Measurements from ENCODE around the gene NANS. TPM values are rescaled to one million over a fixed set of nuclear protein-coding genes. Genes with fewer than 3 reads are reported as not detected.
"Not testable (repeated sequence)": the region's sequence is repeated elsewhere in the genome, so short reads cannot be mapped to it uniquely, and the experiment has no call there.

The NANS gene
- polyA plus RNA-seq, 3 donors: 39.6 to 41.2 (median 41.1) TPM

DNA sequence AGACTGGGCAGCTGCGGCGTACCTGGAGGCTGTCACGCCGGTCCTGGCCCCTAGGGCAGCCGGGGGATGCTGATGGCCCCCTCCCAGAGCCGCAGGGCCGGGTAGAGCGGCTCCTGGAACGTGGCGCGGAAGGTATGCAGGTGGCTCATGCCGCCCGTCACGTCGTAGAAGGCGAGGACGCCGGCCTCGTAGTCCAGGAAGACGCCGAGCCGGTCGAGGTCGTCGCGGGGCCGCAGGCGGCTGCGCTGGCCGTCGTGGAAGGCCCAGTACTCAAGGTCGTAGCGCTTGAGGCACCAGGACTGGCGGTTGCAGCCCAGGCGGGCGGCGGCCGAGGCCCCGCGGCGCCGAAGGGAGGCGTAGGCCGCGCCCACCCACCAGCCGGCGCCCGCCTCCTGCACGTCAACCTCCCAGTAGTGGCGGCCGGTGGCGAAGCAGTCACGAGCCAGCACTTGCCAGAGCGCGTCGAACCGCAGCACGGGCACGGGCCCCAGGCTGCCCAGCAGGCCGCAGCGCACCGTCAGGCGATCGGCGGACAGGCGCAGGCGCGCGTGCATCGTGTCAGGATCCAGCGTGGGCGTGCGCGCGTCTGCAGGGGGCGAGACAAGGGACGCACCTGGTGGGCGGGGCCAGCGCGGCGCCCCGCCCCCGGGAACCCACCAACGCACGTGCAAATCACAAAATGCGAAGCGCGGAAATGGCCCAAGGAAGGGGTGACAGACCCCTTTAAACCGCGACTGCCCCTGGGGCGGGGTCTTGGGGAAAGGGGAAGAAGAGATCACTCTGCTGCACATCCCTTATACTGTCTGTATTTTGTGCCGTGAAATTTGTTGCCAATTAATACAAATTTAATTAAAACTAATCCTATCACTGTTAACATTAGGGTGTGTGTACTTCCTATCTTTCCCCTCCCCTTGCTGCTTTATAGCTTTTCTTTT, 31.2 kb downstream of the NANS start:
- peak in 10 of 11 donors; percentile 27 to 65 (median 50) for DNase-seq (ENCODE audit: extremely low read depth in 1 of 11, low read depth in 9 of 11, low spot score in 4 of 11)

DNA sequence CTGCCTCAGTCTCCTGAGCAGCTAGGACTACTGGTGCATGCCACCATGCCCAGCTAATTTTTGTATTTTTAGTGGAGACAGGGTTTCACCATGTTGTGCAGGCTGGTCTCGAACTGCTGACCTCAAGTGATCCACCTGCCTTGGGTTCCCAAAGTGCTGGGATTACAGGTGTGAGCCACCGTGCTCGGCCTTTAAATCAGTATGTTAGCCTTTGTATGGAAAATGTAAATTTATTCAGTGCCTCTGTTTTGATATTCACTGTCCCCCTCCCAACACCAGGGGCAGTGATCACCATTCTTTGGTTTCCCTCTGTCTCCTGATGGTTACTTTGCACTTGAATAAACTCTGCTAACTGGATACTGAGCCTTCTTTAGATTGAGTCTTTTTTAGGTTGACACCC, 34.1 kb downstream of the NANS start:
- not testable (repeated sequence) for DNase-seq (ENCODE audit: extremely low read depth in 1 of 11, low read depth in 9 of 11, low spot score in 4 of 11)

- no peak for DNase-seq (ENCODE audit: extremely low read depth in 1 of 11, low read depth in 9 of 11, low spot score in 4 of 11)
These were observed 35.4 kb downstream of the NANS start for GRCh38 chr9:98091735-98092612.

DNA sequence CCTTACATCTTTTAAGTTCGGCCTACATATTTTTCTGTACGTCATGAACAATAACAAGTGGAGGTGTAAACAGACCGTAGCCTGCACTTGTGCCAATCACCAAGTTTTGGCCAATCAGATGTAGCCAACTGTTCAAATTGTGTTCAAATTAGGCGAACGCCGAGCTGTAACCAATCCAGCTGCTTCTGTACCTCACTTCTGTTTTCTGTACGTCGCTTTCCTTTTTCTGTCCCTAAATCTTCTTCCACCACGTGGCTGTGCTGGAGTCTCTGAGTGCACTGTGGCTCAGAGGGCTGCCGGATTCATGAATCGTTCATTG, 36.0 kb downstream of the NANS start:
- no peak for DNase-seq (ENCODE audit: extremely low read depth in 1 of 11, low read depth in 9 of 11, low spot score in 4 of 11)

DNA sequence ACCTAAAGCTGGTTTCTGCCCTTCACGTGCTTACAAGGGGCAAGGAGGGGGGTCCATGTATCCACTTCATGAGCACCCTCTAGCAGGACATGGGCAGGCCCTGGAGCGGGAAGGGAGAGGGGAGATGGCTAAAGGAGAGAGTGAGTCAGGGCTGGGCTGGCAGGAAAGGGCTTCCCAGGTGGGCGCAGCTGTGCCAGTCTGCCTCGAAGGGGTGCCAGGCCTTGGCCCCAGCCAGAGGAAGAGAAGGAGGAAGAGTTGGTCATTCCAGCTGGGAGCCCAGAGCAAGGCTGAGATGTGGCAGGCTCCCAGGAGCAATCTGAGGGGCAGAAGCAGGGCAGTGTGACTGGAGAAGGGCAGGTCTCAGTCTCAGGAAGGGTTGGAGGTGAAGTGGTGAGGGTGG, 37.8 kb downstream of the NANS start:
- no peak for DNase-seq (ENCODE audit: extremely low read depth in 1 of 11, low read depth in 9 of 11, low spot score in 4 of 11)

DNA sequence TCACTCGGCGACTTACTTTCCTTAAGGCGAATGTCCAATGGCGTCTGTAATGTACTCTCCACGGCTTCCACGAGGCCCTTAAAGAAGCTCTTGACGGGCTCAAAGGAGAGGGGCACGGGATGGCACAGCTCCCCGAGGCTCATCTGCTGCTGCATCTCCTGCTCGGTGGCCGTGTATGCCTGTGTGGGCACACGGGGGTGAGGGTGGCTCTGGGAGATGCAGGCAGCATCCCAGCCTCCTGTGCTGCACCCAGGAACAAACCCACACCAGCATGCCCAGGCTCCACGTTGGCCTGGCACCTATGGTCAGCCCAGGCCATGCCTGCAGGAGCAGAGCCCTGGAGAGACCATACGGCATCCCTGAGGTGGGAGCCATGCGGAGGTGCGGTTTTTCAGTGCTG, 38.3 kb downstream of the NANS start:
- DNase-seq (ENCODE audit: extremely low read depth in 1 of 11, low read depth in 9 of 11, low spot score in 4 of 11): no peak

GRCh38 chr9:98095401-98095800, 38.9 kb downstream of the NANS start:
- DNase-seq (ENCODE audit: extremely low read depth in 1 of 11, low read depth in 9 of 11, low spot score in 4 of 11): no peak

- no peak for DNase-seq (ENCODE audit: extremely low read depth in 1 of 11, low read depth in 9 of 11, low spot score in 4 of 11)
These were observed 39.6 kb downstream of the NANS start for GRCh38 chr9:98096091-98096490.

- no peak for DNase-seq (ENCODE audit: extremely low read depth in 1 of 11, low read depth in 9 of 11, low spot score in 4 of 11)
These were observed 41.3 kb downstream of the NANS start for GRCh38 chr9:98097836-98098235.

GRCh38 chr9:98099346-98099745, 42.8 kb downstream of the NANS start:
- DNase-seq (ENCODE audit: extremely low read depth in 1 of 11, low read depth in 9 of 11, low spot score in 4 of 11): no peak

DNA sequence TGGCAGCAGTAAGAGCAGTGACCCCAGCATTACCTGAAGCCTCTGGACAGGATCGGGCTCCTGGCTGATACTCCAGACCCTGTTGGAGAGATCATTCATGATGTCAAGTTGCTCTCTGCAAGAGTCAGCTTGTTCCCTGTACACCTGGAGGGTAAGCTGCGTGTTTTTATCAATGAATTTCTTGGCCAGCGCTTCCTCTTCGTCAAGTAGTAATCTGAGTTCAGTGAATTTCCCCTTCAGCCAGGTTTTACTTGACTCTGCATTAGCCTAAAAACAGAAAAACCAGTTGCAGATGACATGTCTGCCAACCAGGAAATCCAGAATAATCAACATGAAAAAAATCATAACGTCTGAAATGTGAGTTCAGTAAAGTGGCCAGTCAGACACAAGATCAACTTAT, 43.4 kb downstream of the NANS start:
- no peak for DNase-seq (ENCODE audit: extremely low read depth in 1 of 11, low read depth in 9 of 11, low spot score in 4 of 11)

- DNase-seq (ENCODE audit: extremely low read depth in 1 of 11, low read depth in 9 of 11, low spot score in 4 of 11): no peak
These were observed 43.9 kb downstream of the NANS start for GRCh38 chr9:98100456-98100855.

DNA sequence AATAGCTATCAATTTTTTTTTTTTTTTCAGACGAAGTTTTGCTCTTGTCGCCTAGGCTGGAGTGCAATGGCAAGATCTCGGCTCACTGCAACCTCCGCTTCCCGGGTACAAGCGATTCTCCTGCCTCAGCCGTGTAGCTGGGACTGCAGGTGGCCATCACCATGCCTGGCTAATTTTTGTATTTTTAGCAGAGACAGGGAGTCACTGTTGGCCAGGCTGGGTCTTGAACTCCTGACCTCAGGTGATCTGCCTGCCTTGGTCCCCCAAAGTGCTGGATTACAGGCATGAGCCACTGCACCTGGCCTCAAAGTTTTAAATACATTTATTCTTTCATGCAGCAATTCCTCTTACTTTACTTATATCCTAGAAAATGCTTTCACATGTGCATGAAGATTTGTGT, 44.9 kb downstream of the NANS start:
- no peak for DNase-seq (ENCODE audit: extremely low read depth in 1 of 11, low read depth in 9 of 11, low spot score in 4 of 11)

- DNase-seq (ENCODE audit: extremely low read depth in 1 of 11, low read depth in 9 of 11, low spot score in 4 of 11): no peak
These were observed 45.3 kb downstream of the NANS start for GRCh38 chr9:98101868-98102273.

GRCh38 chr9:98104445-98104881, 47.9 kb downstream of the NANS start:
- DNase-seq (ENCODE audit: extremely low read depth in 1 of 11, low read depth in 9 of 11, low spot score in 4 of 11): no peak

- no peak for DNase-seq (ENCODE audit: extremely low read depth in 1 of 11, low read depth in 9 of 11, low spot score in 4 of 11)
These were observed 48.5 kb downstream of the NANS start for GRCh38 chr9:98105006-98105405.

GRCh38 chr9:98107926-98108325, 51.4 kb downstream of the NANS start:
- no peak for DNase-seq (ENCODE audit: extremely low read depth in 1 of 11, low read depth in 9 of 11, low spot score in 4 of 11)

DNA sequence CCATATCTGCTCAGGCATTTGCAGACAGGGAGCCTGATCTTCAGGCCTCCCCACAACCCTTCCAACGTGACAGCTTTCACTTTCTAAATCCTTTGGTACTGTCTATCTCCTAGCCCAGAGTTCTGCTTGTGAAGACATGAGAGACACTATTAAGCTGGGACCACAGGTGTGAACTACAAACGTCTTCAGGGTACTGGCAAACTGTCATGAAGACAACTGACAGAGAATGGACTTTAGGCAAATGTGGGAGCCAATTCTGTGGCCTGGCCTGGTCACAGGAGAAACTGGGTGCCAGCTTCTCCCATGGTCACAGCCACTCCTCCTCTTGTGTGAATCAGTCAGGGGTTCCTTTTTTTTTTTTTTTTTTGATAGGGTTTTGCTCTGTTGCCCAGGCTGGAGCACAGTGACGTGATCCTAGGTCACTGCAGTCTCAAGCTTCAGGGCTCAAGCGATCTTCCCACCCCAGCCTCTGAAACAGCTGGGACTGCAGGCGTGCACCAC, 52.0 kb downstream of the NANS start:
- DNase-seq (ENCODE audit: extremely low read depth in 1 of 11, low read depth in 9 of 11, low spot score in 4 of 11): no peak

DNA sequence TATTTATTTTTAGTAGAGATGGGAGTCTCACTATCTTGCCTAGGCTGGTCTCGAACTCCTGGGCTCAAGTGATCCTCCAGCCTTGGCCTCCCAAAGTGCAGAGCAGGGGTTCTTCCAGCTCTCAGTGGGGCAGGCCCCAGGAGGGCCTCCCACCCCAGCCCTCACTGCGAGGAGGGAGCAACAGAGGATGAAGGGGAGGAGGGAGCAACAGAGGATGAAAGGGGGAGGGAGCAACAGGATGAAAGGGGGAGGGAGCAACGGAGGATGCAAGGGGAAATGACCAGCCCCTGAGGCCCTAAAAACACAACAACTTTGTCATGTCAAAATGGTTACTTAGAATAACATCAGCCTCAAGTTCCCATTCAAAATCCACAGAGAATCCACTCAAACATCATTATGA, 52.5 kb downstream of the NANS start:
- DNase-seq (ENCODE audit: extremely low read depth in 1 of 11, low read depth in 9 of 11, low spot score in 4 of 11): no peak

GRCh38 chr9:98117097-98117496, 60.6 kb downstream of the NANS start:
- DNase-seq (ENCODE audit: extremely low read depth in 1 of 11, low read depth in 9 of 11, low spot score in 4 of 11): not testable (repeated sequence)

Measured in renal cortex interstitium (tissue), 11 donors.